NCI-H345 (cell line): ENCODE data around the gene SATB2.

Experiments
- DNase-seq: peaks from one replicate; lab custom pipeline; 2025; lab: John Stamatoyannopoulos, UW

The SATB2 gene

GRCh38 chr2:199405241-199405640, 52.5 kb downstream of the SATB2 start:
- no peak for DNase-seq

DNA sequence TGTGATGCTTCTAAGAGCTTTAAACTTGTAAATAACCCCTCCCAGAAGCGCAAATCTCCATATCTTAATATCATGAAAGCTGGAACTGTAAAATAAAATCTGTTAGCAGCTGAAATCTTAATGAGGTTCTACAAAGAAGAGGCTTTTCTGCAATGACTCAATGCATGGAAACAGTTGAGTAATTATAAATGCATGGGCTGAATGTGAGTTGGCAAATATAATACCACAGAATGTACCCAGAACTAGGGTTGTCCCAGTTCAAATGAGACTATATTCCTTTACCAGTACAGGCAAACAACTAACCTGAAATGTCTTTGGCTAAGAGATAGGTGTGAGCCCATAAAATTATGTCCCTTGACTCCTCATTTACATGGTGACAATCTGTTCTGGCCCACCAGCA, 52.9 kb downstream of the SATB2 start:
- no peak for DNase-seq

DNA sequence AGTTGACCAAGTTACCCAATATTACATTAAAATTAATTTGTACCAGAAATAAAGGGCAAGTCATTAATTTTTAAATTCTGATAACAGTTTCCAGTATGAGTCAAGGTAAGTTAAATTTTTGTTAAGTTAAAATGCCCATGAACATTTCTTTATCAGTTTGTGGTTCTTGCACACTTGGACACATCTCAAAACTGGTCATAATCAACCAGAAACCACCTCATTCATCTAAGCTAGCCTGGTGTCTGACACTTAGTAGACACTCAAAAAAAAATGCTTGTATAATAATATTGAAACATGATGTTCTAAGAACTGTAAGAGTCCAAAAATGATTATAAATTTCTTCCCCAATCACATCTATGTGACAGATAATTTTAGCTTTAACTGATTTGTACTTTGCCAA, 62.4 kb downstream of the SATB2 start:
- DNase-seq: no peak

- DNase-seq: no peak
Observed at GRCh38 chr2:199392363-199392762, 65.4 kb downstream of the SATB2 start.

GRCh38 chr2:199388728-199389268, 68.9 kb downstream of the SATB2 start:
- DNase-seq: no peak

- no peak for DNase-seq
Observed at GRCh38 chr2:199384043-199384442, 73.7 kb downstream of the SATB2 start.

DNA sequence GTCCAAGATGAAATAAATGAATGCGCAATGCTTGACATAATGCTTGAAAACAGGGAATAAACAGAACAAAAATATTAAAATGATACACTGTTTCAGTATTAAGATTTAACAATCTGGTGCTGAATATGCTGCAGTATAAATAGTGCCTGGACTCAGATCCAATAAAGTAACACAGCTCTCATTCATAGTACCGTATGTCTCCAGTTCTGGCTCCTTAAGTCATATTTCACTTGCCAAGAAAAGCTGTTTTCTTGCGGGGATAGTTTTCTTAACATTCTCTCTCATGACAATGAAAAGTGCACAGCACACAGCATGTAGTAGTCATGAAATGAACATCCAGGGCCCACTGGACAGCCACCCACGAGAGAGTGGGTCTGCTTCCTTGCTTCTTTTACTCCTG, 74.7 kb downstream of the SATB2 start:
- no peak for DNase-seq

- no peak for DNase-seq
Observed at GRCh38 chr2:199382091-199382490, 75.6 kb downstream of the SATB2 start.

DNA sequence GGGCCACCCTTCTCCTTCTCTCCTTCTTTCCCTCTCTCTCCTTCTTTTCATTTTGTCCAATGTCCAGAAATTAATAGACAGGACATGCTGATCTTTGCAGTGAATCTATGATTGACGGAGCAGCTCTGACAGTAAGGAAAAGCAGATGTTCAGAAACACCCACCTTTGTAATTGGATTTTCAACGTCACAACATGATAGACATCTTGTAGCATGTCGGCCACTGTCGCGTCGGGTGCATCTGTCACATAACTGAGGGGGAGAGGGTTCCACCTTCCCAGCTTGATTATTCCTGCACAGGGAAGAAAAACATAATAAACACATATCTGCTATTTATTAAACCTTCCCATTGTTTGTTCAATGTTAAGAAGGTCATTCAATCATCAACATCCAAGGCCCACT, 76.2 kb downstream of the SATB2 start:
- DNase-seq: no peak

GRCh38 chr2:199378948-199379650, 78.6 kb downstream of the SATB2 start:
- peak; percentile 8 for DNase-seq

GRCh38 chr2:199370150-199370780, 87.5 kb downstream of the SATB2 start:
- no peak for DNase-seq

DNA sequence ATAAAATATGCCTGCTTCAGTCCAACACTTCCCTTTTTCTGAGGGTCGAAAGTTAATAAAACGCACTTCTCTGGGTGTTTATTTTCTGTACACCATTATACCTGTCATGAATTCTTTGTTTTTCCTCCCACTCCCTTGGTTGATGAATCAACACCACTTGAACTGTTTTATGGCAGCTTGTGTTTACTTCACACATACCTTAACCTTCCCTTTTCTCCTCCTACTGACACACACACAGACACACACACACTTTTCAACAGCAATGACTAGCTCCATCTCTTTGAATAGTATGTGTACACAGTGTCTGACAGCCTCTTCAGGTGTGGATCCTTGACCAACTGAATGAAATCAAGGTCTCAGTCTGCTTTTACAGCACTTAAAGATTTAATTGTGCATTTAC, 91.3 kb downstream of the SATB2 start:
- DNase-seq: peak; percentile 68

DNA sequence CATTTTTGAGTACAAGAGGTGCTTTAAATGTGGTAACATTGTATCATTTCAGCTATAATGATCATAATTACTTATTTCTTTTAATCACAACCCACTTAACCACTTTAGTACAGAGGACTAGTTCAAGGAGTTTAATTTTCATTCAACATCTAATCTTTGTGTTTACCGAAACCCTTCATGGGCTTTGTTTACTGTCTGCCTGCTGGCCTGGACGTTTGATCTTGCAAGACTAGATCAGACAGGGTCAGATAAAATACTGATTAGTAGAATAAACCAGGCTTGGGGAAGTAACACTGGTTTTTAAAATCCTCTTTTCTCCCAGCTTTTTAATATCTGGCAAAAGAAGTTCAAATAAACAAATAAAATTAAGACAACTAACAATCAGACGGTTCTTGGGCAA, 93.6 kb downstream of the SATB2 start:
- DNase-seq: peak; percentile 6

GRCh38 chr2:199356412-199356811, 101.3 kb downstream of the SATB2 start:
- no peak for DNase-seq

DNA sequence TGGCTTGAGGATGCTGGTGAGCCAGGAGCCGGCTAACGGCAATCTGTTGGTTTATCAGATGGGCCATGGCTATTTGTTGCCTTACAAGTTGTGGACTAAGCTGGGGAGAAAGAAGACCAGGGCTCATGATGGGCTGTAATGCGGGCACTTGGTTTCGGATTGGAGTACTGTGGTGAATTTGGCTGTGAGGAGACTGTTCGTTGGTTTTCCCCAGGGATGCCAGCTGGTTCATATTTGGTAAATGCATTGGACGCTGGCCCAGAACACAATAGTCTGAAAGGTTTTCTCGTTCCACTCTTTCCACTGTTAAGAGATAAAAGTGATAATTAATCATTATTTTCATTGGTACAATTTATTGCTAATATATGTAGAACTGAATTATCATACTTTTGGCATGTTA, 108.9 kb downstream of the SATB2 start:
- no peak for DNase-seq

- no peak for DNase-seq
Observed at GRCh38 chr2:199344012-199344411, 113.7 kb downstream of the SATB2 start.

DNA sequence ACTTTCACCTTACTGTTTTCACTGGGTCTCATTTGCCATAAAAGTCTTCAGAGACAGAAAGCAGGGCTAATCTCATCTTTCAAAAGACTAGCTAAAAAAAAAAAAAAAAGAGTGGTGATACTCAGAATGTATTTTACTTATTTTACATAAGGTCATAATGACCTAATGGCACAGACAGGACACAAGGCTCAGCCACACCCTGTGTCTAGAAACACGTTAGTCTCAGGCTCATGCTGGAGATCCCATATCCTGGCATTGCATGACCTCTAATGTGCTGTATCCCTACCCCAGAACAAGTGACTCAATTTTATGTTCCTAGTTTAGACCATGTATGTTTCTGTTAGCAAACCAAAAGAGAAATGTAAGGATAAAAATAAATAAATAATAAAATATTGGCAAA, 115.4 kb downstream of the SATB2 start:
- DNase-seq: no peak

- no peak for DNase-seq
Observed at GRCh38 chr2:199341123-199341522, 116.6 kb downstream of the SATB2 start.

DNA sequence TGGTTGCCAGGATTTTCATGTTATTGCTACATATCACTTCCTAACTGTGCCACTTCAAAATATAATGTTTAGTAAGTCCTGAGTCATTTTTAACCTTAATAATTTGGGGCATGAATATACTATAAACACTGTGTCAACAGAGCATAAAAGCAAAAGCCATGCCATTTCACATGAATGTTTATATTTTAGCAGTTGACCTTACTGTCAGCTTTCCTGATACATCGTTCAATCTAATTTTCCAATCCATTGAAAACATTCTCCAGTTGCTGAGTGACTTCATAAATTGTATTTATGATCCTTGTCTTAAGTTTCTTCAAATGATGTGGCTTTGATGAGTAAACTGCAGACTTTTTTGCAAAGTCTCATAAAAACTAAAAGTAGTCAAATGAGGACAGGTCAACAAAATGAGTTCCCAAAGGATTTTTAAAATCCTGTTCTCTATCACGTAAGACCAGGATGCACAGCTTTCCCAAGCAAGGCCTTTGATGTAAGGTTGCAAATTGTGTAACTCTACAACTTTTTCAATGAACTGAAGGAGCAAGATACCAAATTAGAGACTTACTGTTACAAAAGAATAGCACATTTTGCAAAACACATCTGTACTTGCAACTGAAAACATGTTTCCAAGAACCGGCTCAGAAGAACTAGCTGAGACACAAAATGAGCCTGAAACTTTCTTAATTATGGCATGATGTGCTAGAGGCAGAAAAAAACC, 117.7 kb downstream of the SATB2 start:
- no peak for DNase-seq

GRCh38 chr2:199336546-199336945, 121.2 kb downstream of the SATB2 start:
- DNase-seq: no peak

DNA sequence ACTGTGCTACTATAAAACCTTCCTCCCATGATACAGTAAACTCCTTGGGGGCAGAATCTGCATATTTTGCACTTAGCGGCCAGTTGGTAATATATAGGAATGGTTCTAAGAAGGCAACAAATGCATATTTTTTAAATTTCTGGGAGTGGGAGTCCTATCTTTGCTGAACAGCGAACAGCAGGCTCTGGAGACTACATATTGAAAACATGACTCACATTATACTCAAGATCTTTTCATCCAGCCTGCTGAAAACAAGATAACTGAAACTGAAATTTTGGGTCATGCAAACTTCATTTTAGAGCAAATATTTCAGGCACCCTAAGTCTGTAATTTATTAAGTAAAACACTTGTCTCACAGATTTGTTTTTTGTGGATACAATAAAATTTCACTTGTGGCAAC, 122.2 kb downstream of the SATB2 start:
- no peak for DNase-seq

DNA sequence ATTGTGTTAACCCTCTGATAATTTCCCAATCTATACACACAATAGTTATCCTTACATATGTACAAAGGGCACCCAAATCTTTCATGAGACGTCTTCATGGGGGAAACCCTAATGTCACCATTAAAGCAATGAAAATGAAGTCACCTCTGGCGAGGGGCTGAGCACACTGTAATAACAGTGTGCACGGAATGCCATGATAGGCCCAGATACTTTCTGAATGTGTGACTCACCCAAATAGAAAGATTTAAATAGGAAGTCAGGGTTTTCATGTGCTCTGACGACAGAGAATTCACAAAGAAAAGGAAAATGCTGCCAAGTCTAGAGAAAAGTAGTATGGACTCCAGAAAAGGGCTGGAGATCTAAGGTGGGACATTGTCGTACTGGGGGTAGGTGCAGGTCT, 128.3 kb downstream of the SATB2 start:
- DNase-seq: no peak

DNA sequence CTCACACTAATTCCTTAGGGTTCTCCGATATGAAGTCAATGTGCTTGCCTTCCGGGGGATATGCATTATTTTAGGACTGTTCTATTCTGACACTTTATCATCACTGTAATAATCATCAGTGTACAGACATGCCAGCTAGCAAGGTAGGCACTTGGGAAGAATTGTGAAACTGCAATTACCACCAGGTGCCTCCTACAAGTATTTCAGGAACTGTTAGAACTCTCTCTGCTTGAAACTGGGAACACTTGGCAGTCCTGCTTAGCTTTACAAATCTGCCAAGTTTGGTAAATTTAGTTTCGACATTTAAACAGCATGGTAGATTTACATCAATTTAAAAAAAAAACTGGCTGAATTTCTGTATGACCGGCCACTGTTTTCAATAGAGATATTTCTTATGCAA, 128.7 kb downstream of the SATB2 start:
- no peak for DNase-seq
